GM19035 (cell line): ENCODE results near the gene ZNF543.
"Not testable (repeated sequence)": the region's sequence is repeated elsewhere in the genome, so short reads cannot be mapped to it uniquely, and the experiment has no call there.

Source experiments
- ATAC-seq: cut with Tn5 transposase; IDR thresholded peaks from one replicate; pipeline ENCODE4 v1.9.1; 2021; ENCODE audit not compliant: unreplicated experiment

The ZNF543 gene

DNA sequence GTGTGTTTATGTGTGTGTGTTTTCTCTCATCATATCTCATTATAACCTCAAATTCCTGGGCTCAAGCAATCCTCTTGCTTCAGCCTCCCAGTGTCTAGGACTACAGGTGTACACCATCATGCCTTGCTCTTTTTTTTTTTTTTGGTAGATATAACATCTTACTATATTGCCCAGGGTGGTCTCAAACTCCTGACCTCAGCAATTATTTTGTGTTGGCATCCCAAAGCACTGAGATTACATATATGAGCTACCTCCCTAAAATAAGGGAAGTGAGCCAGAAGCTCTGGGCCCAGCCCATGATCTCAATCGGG lies 448 bp upstream of the ZNF543 start:
- peak; percentile 18 for ATAC-seq

GRCh38 chr19:57321116-57321515 lies 844 bp downstream of the ZNF543 start:
- ATAC-seq = no peak

- no peak for ATAC-seq
Measured at GRCh38 chr19:57321751-57322150, 1.5 kb downstream of the ZNF543 start.

- no peak for ATAC-seq
Measured at GRCh38 chr19:57324992-57325391, 4.7 kb downstream of the ZNF543 start.

- no peak for ATAC-seq
Measured at GRCh38 chr19:57327993-57328392, 7.7 kb downstream of the ZNF543 start.

DNA sequence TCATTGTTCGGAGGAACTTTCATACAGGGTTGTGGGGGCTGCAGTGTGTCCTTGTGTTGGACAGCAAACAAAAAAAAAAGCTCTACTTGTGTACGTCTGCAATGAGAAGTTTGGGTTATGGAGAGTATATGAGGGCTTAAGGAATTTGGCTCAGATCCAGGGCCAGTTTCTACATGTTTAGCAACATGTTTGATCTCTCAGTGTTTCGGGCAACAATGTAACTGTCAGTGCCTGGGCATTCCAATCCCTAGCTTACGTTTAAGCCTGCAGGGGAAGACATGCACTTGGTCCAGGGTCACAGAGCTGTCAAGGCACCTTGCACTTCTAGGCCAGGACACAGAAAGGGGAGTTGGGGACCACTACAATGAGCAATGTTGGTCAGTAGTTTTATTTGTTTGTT lies 13.9 kb downstream of the ZNF543 start:
- ATAC-seq = no peak

DNA sequence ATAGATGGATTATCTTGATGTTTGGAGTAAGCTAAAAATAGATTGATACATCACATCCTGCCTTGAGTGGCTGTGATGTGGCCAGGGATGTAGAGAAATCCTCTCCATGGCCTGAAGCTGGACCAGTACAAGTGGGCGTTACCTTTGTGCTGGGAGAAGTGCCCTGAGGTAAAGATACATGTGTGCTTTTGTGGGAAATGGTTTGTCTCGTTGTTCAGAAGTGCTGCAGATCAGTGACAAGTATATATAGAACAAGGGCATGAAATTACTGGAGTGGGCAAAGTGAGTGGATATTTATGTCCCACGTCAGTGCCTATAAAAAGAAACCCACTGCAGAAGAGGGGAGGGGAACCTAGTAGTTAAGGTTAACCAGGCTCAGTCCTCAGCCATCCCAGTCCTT lies 18.6 kb downstream of the ZNF543 start:
- ATAC-seq = no peak

GRCh38 chr19:57342582-57342981 lies 22.3 kb downstream of the ZNF543 start:
- no peak for ATAC-seq

DNA sequence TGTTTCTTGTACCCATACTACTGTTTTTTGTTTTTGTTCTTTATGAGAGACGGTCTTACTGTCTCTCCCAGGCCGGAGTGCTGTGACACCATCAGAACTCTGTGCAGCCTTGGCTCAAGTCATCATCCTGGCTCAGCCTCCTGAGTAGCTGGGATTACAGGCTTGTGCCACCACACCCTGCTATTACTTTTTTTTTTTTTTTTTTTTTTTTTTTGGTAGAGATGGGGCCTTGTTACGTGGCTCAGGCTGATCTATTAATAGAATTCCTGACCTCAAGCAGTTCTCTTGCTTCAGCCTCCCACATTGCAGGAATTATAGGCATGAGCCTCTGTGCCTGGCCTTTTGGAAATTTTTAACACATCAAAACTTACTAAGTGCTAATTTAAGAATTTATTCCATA lies 27.9 kb downstream of the ZNF543 start:
- no peak for ATAC-seq

DNA sequence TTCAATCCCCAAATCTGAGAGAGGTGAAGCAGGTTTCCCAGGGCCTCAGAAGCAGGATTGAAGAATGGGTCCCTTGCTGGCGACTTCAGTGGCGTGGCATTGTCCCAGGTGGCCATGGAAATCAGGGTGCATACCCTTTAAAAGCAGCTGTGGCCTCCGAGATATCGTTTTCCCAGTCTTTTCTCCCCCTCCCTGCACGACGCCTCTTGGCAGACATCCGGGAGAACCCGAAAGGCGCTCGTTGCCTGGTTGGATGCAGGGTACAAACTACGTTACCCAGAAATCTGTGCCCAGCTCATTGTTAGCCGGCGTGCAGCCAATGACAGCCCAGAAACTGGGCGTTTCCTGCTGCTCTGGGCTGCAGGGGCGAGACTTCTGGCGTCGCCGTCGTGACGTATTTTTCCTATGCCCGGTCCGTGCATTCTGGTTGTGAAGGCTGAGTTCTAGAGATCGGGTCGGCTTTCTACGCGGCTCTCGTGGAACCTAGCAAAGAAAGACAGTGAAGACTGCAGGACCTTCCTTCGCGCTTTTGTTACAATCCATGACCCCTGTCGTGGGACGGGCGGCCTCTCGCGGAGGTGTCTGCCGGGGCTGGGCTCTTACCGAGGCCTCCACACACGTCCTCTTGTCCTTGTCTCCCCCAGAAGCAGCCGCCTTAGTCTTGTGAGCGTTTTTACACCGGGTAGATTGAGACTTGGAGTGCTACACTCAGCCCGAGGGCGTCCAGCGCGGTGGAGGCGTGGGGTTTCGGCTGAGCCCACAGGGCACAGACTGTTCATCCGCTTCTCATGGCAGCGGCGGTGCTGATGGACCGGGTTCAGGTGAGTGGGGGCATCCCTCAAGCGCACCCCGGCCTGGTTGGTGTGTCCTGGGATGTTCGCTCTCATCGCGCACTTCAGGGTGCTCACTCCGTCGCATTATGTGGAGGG lies 30.9 kb downstream of the ZNF543 start, which contains the start of gene ZNF304:
Gene ZNF304, plus strand, starts transcription at position 395 of the 929 bp plus-strand sequence. Its CDS starts 394 bp downstream, at position 789.
- ATAC-seq = peak; percentile 98

DNA sequence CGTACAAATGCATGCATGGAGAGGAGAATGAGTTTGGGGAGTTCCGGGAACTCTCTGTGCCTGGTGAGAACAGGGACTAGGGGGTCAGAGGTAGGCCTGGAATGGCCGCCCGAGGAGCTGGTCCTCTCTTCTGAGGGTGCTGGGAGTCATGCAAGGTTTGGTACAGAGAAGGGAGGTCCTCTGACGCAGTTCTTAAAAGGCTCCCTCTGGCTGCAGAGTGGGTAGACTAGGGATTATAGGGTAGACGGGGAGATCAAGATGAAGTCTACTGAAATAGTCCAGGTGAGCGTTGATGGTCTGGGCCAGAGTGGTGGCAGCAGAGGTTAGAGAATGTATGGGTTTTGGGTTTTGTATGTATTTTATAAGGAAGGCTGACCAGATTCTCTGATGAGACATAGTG lies 31.6 kb downstream of the ZNF543 start:
- ATAC-seq = no peak

- no peak for ATAC-seq
Measured at GRCh38 chr19:57355916-57356315, 35.6 kb downstream of the ZNF543 start.

- no peak for ATAC-seq
Measured at GRCh38 chr19:57357406-57357805, 37.1 kb downstream of the ZNF543 start.

DNA sequence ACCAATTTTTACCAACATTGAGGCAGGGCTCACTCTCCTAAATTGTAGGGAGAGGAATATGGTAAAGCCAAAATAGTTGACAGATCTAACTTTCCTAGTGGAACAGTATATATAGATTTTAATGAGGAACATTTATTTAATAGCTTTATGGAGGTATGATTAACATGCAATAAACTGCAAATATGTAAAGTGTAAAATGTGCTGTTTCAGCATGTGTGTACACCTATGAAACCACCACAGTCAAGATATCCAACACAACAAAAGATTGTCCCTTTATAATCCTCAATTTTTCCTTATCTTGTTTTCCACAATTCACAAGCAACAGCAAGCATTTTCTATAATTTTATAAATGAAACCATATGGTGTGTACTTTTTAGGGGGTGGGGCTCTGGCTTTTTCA lies 39.0 kb downstream of the ZNF543 start:
- no peak for ATAC-seq

DNA sequence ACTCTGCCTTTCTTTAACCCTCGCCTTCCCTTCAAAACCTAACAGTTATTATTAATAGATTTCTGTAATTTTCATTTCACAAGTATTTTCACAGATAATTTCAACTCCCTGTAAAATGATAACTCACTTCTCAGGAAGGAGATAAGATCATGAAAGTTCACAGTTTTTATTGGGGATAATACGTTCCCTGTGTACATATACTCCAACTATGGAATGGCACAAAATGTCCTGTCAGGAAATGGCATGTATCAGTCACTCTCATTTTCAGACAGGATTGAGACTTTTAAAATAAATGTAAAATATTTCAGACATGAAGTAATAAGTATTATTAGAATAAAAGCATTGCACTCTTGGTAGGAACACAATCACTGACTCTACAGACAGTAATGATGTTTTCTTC lies 42.1 kb downstream of the ZNF543 start:
- no peak for ATAC-seq

GRCh38 chr19:57362997-57363687 lies 42.9 kb downstream of the ZNF543 start, which contains the start of the genes TRAPPC2B and ZNF547:
TSS of gene TRAPPC2B (plus strand) at chr19:57363551. CDS start at chr19:57364834, 1,283 bp downstream.
TSS of gene ZNF547 (plus strand) at chr19:57363551. CDS start at chr19:57368556, 5,005 bp downstream.
- ATAC-seq = peak; percentile 96

GRCh38 chr19:57363688-57364181 lies 43.5 kb downstream of the ZNF543 start:
- ATAC-seq = no peak

GRCh38 chr19:57366776-57367175 lies 46.5 kb downstream of the ZNF543 start:
- ATAC-seq = no peak

- ATAC-seq = no peak
Measured at GRCh38 chr19:57374179-57374578, 53.9 kb downstream of the ZNF543 start.

- ATAC-seq = not testable (repeated sequence)
Measured at GRCh38 chr19:57374647-57375046, 54.4 kb downstream of the ZNF543 start.

- no peak for ATAC-seq
Measured at GRCh38 chr19:57376151-57376550, 55.9 kb downstream of the ZNF543 start.
